GM21367 (cell line): ENCODE results near the gene SNCA.

Experiments
- ATAC-seq: cut with Tn5 transposase; IDR thresholded peaks from one replicate; pipeline ENCODE4 v1.9.1; 2021; ENCODE audit not compliant: unreplicated experiment

Gene SNCA

GRCh38 chr4:89836897-89837384, at the start of gene SNCA:
SNCA (minus strand) TSS chr4:89837161; CDS start chr4:89835667, 1,494 bp downstream.
- no peak for ATAC-seq

- ATAC-seq, result no peak
Observed at GRCh38 chr4:89879215-89879614, 42.3 kb upstream of the SNCA start.

- no peak for ATAC-seq
Observed at GRCh38 chr4:89878611-89879010, 41.6 kb upstream of the SNCA start.

- ATAC-seq, result no peak
Observed at GRCh38 chr4:89876548-89876947, 39.6 kb upstream of the SNCA start.

- ATAC-seq, result no peak
Observed at GRCh38 chr4:89871211-89871610, 34.2 kb upstream of the SNCA start.

GRCh38 chr4:89868999-89869589, 32.1 kb upstream of the SNCA start:
- no peak for ATAC-seq

- ATAC-seq, result no peak
Observed at GRCh38 chr4:89868276-89868675, 31.3 kb upstream of the SNCA start.

- ATAC-seq, result no peak
Observed at GRCh38 chr4:89863533-89863932, 26.6 kb upstream of the SNCA start.

- ATAC-seq, result no peak
Observed at GRCh38 chr4:89860971-89861370, 24.0 kb upstream of the SNCA start.

GRCh38 chr4:89855236-89855635, 18.3 kb upstream of the SNCA start:
- no peak for ATAC-seq

- no peak for ATAC-seq
Observed at GRCh38 chr4:89847571-89848325, 10.8 kb upstream of the SNCA start.

GRCh38 chr4:89839558-89839957, 2.6 kb upstream of the SNCA start:
- ATAC-seq, result no peak

- no peak for ATAC-seq
Observed at GRCh38 chr4:89837993-89838390, 1.0 kb upstream of the SNCA start.

- ATAC-seq, result no peak
Observed at GRCh38 chr4:89837385-89837992, 528 bp upstream of the SNCA start.

- ATAC-seq, result no peak
Observed at GRCh38 chr4:89836031-89836745, 773 bp downstream of the SNCA start.

GRCh38 chr4:89835413-89835812, 1.5 kb downstream of the SNCA start:
- no peak for ATAC-seq

- no peak for ATAC-seq
Observed at GRCh38 chr4:89834486-89835209, 2.3 kb downstream of the SNCA start.

- ATAC-seq, result peak; percentile 92
Observed at GRCh38 chr4:89829470-89830138, 7.4 kb downstream of the SNCA start.

GRCh38 chr4:89823416-89823815, 13.5 kb downstream of the SNCA start:
- no peak for ATAC-seq

- no peak for ATAC-seq
Observed at GRCh38 chr4:89821612-89822011, 15.3 kb downstream of the SNCA start.
